Muscle layer of duodenum (tissue), 2 donors: ENCODE data around the gene VAC14.
"Not testable (repeated sequence)": the region's sequence is repeated elsewhere in the genome, so short reads cannot be mapped to it uniquely, and the experiment has no call there.

Experiments used
- H3K27ac ChIP-seq: one replicate; pipeline ENCODE4 v1.7.0; 2013; ENCODE audit warnings: mild to moderate bottlenecking, low read length
- H3K27me3 ChIP-seq: one replicate; pipeline ENCODE4 v1.7.0; 2013; ENCODE audit warnings: low read depth, mild to moderate bottlenecking, control low read depth, low read length
- H3K36me3 ChIP-seq, 2 donors: one replicate each; pipeline ENCODE4 v1.7.0; 2013; ENCODE audit warnings: low read length in 2 of 2, control low read depth in 1 of 2, mild to moderate bottlenecking in 1 of 2; ENCODE audit not compliant: insufficient read depth in 2 of 2, control insufficient read depth in 1 of 2
- H3K4me1 ChIP-seq, 2 donors: one replicate each; pipeline ENCODE4 v1.7.0; 2013; ENCODE audit warnings: low read length in 2 of 2, mild to moderate bottlenecking in 2 of 2, control low read depth in 1 of 2, moderate library complexity in 1 of 2; ENCODE audit not compliant: insufficient read depth in 2 of 2, control insufficient read depth in 1 of 2
- H3K4me3 ChIP-seq, 2 donors: one replicate each; pipeline ENCODE4 v1.7.0; 2013; ENCODE audit warnings: low read length in 2 of 2, low read depth in 1 of 2, mild to moderate bottlenecking in 1 of 2
- H3K9me3 ChIP-seq, 2 donors: one replicate each; pipeline ENCODE4 v1.7.0; 2013; ENCODE audit warnings: low read length in 2 of 2, control low read depth in 1 of 2, mild to moderate bottlenecking in 1 of 2; ENCODE audit not compliant: control insufficient read depth in 1 of 2
- donor health status: healthy.

VAC14 gene

DNA sequence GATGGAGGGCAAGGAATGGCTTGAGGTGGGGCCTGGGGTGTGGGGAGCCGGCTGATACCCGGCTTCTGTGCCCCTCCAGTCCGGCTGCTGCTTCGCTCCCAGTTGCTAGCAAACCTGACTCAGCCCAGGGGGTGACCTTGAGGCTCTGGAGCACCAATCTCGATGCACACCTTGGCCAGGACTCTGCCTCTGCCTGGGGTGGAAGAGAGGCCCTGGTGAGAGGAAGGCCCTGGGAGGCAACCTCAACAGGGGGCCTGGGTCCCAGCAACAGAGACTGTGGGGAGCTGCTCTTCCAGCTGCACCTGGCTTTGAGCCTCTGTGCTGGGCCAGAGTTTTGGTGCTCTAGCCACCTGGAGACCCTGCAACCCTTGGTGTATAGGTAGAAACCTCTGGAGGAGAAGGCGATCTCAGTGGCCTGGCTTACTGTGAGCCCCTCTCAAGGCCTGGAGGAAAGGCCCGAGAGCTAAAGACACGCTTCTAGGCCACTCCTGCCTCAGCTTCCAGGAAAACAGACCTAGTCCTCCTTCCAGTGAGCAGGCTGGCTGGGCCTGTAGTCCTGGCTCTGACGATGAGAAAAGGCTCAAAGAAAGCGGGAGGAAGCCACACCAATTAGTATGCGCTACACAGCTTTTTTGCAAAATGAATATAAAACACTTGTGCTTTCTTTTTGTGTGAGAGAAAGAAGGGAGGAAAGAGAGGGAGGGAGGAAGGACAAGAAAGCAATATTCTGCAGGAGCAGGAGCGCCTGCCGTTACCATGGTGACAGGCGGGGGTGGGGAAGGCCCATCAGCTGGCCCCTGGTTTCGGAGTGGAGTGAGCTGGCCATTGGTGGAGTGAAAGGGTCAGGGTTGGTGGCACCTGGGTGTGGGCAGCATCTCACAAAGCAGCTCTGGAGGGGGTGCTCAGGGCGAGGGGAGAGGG is 51.0 kb downstream of the VAC14 start:
- H3K9me3 ChIP-seq, result no peaks in the 10 kb centered on the region
- H3K4me1 ChIP-seq, result peaks cover 21 to 42% of the 10 kb centered on the region in 2 donors
- no peak overlapping the region for H3K4me3 ChIP-seq
- H3K36me3 ChIP-seq, result peaks cover 0 to 7% of the 10 kb centered on the region in 2 donors
- H3K27me3 ChIP-seq, result no peaks in the 10 kb centered on the region
- no peak overlapping the region for H3K27ac ChIP-seq

DNA sequence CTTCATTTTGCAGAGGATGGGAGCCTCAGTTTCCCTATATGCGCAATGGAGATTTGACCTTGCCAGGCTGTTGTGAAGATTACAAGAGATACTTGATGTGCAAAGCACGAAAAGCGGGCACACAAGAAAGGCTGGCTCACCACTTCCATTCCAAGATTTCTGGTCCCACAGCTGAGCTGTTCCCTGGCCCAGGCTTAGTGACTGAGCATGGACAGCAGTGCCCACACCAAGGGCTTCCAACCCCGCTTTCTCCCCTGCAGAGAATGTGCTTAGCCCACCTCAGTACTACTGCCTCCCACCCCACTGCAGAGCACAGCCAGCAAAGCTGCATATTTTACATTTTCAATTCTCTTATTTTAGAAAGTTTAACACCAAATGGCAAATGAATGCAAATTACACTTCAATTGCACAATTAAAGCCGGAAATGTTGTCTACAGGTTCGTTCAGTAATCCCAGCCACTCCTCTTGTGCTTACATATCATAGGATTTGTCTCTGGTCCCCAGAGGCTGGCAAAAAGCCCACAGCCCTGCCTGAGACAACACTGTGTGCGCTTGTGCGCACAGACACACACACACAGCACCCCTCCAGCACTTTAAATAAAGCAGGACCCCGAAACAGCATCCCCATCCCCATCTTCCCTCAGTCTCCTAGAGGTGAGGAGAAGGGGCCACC is 51.8 kb downstream of the VAC14 start:
- Histone ChIP-seq H3K9me3 (no peaks in the 10 kb centered on the region), H3K36me3 (peaks cover 0 to 5% of the 10 kb centered on the region in 2 donors), H3K27me3 (no peaks in the 10 kb centered on the region), H3K4me1 (peaks cover 21 to 43% of the 10 kb centered on the region in 2 donors), H3K27ac (no peak overlapping the region), H3K4me3 (no peak overlapping the region)

- peaks cover 0 to 5% of the 10 kb centered on the region in 2 donors for H3K36me3 ChIP-seq
- H3K27ac ChIP-seq, result peak overlapping the region; percentile 0
- no peaks in the 10 kb centered on the region for H3K9me3 ChIP-seq
- H3K4me1 ChIP-seq, result peaks cover 21 to 46% of the 10 kb centered on the region in 2 donors
- no peaks in the 10 kb centered on the region for H3K27me3 ChIP-seq
- no peak overlapping the region for H3K4me3 ChIP-seq
These were observed 53.0 kb downstream of the VAC14 start for GRCh38 chr16:70747703-70748631.

DNA sequence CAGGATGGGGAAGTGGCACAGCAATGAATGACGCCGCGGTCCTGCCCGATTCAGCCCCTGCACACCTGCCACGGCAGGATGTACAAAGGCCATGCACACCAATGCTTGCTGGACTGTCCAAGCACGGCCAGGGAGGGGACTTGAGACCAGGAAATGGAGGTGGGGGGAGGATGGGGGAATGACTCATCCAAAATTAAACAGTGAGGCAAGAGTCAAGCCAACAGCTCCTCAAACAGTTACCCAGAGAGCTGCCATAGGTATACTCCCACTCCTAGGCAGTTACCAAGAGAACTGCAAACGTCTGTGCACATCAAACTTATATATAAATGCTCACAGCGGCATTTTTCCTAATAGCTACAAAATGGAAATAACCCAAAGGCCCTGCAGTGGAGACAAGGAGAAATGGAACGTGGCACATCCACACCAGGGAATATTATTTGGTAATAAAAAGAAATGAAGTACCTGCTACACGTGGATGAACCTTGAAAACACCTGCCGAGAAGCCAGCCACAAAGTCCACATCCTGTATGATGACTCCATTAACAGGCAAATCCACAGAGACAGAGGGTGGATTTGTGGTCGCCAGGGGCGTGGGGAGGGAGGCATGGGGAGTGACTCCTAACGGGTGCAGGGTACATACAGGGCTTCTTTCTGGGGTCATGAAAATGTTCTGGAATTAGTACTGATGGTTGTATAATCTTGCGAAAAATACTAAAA is 54.1 kb downstream of the VAC14 start:
- Histone ChIP-seq H3K4me3 (peak overlapping the region in 1 of 2 donors; percentile 19), H3K4me1 (peaks cover 21 to 46% of the 10 kb centered on the region in 2 donors), H3K9me3 (no peaks in the 10 kb centered on the region), H3K36me3 (peaks cover 0 to 5% of the 10 kb centered on the region in 2 donors), H3K27ac (peak overlapping the region; percentile 76), H3K27me3 (no peaks in the 10 kb centered on the region)

- Histone ChIP-seq H3K4me3 (peak overlapping the region in 1 of 2 donors; percentile 19), H3K9me3 (no peaks in the 10 kb centered on the region), H3K27me3 (no peaks in the 10 kb centered on the region), H3K27ac (peak overlapping the region; percentile 76), H3K4me1 (peaks cover 16 to 40% of the 10 kb centered on the region in 2 donors), H3K36me3 (peaks cover 0 to 8% of the 10 kb centered on the region in 2 donors)
These were observed 54.8 kb downstream of the VAC14 start for GRCh38 chr16:70746040-70746707.

GRCh38 chr16:70745536-70746025 is 55.4 kb downstream of the VAC14 start:
- Histone ChIP-seq H3K27ac (peak overlapping the region; percentile 76), H3K36me3 (peaks cover 4 to 11% of the 10 kb centered on the region in 2 donors), H3K9me3 (no peaks in the 10 kb centered on the region), H3K4me3 (no peak overlapping the region), H3K27me3 (no peaks in the 10 kb centered on the region), H3K4me1 (peaks cover 16 to 34% of the 10 kb centered on the region in 2 donors)

GRCh38 chr16:70744366-70744765 is 56.6 kb downstream of the VAC14 start:
- peaks cover 16 to 26% of the 10 kb centered on the region in 2 donors for H3K4me1 ChIP-seq
- H3K4me3 ChIP-seq, result no peak overlapping the region
- no peaks in the 10 kb centered on the region for H3K9me3 ChIP-seq
- no peaks in the 10 kb centered on the region for H3K27me3 ChIP-seq
- H3K27ac ChIP-seq, result no peak overlapping the region
- peaks cover 4 to 11% of the 10 kb centered on the region in 2 donors for H3K36me3 ChIP-seq

- no peaks in the 10 kb centered on the region for H3K27me3 ChIP-seq
- H3K27ac ChIP-seq, result no peak overlapping the region
- H3K9me3 ChIP-seq, result no peaks in the 10 kb centered on the region
- peaks cover 4 to 11% of the 10 kb centered on the region in 2 donors for H3K36me3 ChIP-seq
- peaks cover 16 to 27% of the 10 kb centered on the region in 2 donors for H3K4me1 ChIP-seq
- no peak overlapping the region for H3K4me3 ChIP-seq
These were observed 57.2 kb downstream of the VAC14 start for GRCh38 chr16:70743791-70744190.

DNA sequence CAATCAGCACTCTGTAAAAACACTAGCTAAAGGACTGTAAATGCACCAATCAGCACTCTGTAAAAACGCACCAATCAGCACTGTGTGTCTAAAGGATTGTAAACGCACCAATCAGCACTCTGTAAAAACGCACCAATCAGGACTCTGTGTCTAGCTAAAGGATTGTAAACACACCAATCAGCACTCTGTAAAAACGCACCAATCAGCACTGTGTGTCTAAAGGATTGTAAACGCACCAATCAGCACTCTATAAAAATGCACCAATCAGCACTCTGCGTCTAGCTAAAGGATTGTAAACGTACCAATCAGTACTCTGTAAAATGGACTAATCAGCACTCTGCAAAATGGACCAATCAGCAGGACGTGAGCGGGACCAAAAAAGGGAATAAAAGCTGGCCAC is 58.0 kb downstream of the VAC14 start:
- not testable (repeated sequence) for H3K27me3 ChIP-seq, H3K4me3 ChIP-seq, H3K9me3 ChIP-seq, H3K27ac ChIP-seq
- H3K4me1 ChIP-seq, result peaks cover 16 to 36% of the 10 kb centered on the region in 2 donors
- peaks cover 4 to 11% of the 10 kb centered on the region in 2 donors for H3K36me3 ChIP-seq

GRCh38 chr16:70741783-70742125 is 59.2 kb downstream of the VAC14 start:
- Histone ChIP-seq H3K36me3 (peaks cover 4 to 11% of the 10 kb centered on the region in 2 donors), H3K4me3 (no peak overlapping the region), H3K27me3 (no peaks in the 10 kb centered on the region), H3K4me1 (peaks cover 12 to 37% of the 10 kb centered on the region in 2 donors), H3K9me3 (no peaks in the 10 kb centered on the region), H3K27ac (no peak overlapping the region)
